ENCODE data around the gene ACOT8. TPM values are rescaled to one million over a fixed set of nuclear protein-coding genes. Genes with fewer than 3 reads are reported as not detected.

ACOT8 gene
- total RNA-seq, 1 experiment from 2014 or later, result 19.5 TPM

DNA sequence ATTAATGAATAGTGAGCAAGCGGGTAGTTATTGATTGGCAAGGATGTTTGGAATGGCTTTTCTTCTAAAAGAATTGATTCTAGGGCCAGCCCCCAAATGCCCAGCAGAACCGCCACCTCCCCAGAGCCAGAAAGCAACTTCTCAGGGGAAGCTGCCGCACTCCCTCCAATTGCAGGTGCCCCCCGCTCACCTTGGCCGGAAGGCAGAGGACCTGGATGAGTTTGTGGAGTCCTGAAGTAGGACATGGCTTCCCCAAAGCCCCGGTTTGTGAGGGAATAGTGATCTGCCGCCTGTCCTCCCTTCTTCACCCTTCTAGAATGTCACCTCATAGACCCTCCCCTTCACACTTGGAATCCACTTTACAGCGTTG lies 30.1 kb upstream of the ACOT8 start, which contains the start of gene SPATA25:
Gene SPATA25 (minus strand): TSS at position 277 of the 370 bp plus-strand sequence. CDS start 32 bp downstream, at position 245.
- CTCF ChIA-PET, result no interaction called here
- POLR2A ChIA-PET, result interaction anchor here (6.0 kb wide), 1 partner anchor 30 kb away, joined by 24 read pairs; the partner anchor contains the start of genes ACOT8 and ZSWIM3
- TF ChIP-seq, protein P1, sequence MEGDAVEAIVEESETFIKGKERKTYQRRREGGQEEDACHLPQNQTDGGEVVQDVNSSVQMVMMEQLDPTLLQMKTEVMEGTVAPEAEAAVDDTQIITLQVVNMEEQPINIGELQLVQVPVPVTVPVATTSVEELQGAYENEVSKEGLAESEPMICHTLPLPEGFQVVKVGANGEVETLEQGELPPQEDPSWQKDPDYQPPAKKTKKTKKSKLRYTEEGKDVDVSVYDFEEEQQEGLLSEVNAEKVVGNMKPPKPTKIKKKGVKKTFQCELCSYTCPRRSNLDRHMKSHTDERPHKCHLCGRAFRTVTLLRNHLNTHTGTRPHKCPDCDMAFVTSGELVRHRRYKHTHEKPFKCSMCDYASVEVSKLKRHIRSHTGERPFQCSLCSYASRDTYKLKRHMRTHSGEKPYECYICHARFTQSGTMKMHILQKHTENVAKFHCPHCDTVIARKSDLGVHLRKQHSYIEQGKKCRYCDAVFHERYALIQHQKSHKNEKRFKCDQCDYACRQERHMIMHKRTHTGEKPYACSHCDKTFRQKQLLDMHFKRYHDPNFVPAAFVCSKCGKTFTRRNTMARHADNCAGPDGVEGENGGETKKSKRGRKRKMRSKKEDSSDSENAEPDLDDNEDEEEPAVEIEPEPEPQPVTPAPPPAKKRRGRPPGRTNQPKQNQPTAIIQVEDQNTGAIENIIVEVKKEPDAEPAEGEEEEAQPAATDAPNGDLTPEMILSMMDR (IDR thresholded peaks at IDR 0.05; ENCODE audit: unreplicated experiment), result no peak
- Mint-ChIP-seq H3K4me1 (ENCODE audit: insufficient read depth, unreplicated experiment) (peaks cover 13% of the 10 kb centered on the region), H3K27me3 (ENCODE audit: insufficient read depth, unreplicated experiment) (no peaks in the 10 kb centered on the region), H3K9me3 (ENCODE audit: unreplicated experiment) (no peaks in the 10 kb centered on the region), H3K36me3 (ENCODE audit: insufficient read depth, unreplicated experiment) (peaks cover 11% of the 10 kb centered on the region), H3K27ac (ENCODE audit: low read depth, unreplicated experiment) (peak within 1 kb of the TSS; percentile 42), H3K4me3 (ENCODE audit: unreplicated experiment) (no peak within 1 kb of the TSS)
- no TSS peak for BruUV-seq (replicated peaks)
- no peak for DNase-seq (ENCODE audit: unreplicated experiment)
- intact Hi-C loops (cut with micrococcal nuclease), result loop anchor here (10.0 kb wide), 1 partner anchor 53 kb away; the partner anchor contains the start of gene SNX21

DNA sequence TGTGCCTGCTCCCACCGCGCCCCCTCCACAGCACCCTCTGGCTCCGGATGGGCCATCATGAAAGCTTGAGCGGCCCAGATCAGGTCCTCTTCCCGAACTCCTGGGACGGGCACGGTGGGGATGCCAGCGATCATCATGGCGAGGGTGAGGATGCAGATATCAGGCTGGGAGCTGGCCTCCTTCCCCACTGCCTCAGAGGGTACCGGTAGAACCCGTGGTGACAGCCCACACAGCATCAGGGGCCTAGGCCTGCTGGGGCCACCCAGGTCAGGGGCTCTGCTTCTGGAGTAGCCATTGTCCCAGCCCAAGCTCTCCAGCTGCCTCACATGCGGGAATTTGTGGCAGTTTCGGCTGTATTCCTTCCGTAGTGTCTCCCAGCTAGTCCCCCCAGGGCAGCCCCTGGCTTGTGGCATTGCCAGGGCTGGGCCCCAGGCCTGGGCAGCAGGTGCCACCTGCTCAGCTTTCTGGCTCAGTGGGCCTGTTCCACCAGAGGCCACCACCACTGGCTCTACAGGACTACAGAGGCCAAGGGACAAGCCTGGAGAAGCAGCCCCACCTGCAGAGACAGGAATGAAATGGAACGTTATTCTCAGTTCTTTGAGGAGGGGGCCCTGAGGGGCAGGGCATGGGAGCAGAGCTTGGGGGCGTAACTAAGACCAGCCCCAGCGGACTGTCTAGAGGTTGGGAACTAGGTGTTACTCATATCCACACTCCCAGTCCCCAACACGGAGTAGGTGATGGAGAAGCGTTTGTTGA lies 29.6 kb upstream of the ACOT8 start:
- ChIA-PET POLR2A (interaction anchor here (0.8 to 6.0 kb wide), 2 partner anchors 30 to 63 kb away, joined by 3 to 24 read pairs; partner anchors contain the start of genes ACOT8 and ZSWIM3), CTCF (no interaction called here)
- no peak for DNase-seq (ENCODE audit: unreplicated experiment)
- Mint-ChIP-seq H3K27ac (ENCODE audit: low read depth, unreplicated experiment) (peak overlapping the region; percentile 42), H3K4me3 (ENCODE audit: unreplicated experiment) (no peak overlapping the region), H3K4me1 (ENCODE audit: insufficient read depth, unreplicated experiment) (peaks cover 13% of the 10 kb centered on the region), H3K9me3 (ENCODE audit: unreplicated experiment) (no peaks in the 10 kb centered on the region), H3K36me3 (ENCODE audit: insufficient read depth, unreplicated experiment) (peaks cover 11% of the 10 kb centered on the region), H3K27me3 (ENCODE audit: insufficient read depth, unreplicated experiment) (no peaks in the 10 kb centered on the region)
- intact Hi-C loops (cut with micrococcal nuclease), result loop anchor here (10.0 kb wide), 1 partner anchor 52 kb away; the partner anchor contains the start of gene SNX21
- no TSS peak for BruUV-seq (replicated peaks)
- TF ChIP-seq, protein P1 (IDR thresholded peaks at IDR 0.05; ENCODE audit: unreplicated experiment), result no peak

DNA sequence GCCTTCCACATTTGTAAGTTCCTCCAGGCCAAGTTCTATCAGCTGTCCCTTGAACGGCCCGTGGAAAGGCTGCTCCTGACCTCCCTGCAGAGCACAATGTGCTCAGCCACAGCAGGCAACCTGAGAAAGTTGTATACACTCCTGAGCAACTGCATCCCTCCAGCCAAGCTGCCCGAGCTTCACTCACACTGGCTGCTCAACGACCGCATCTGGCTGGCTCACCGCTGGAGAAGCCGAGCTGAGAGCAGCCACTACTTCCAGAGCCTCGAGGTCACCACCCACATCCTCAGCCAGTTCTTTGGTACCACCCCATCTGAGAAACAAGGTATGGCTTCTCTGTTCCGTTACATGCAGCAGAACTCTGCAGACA lies 25.9 kb upstream of the ACOT8 start:
- BruUV-seq (replicated peaks), result no TSS peak
- no peak overlapping the region for H3K4me3 Mint-ChIP-seq (ENCODE audit: unreplicated experiment)
- peaks cover 11% of the 10 kb centered on the region for H3K36me3 Mint-ChIP-seq (ENCODE audit: insufficient read depth, unreplicated experiment)
- H3K27ac Mint-ChIP-seq (ENCODE audit: low read depth, unreplicated experiment), result no peak overlapping the region
- ChIA-PET CTCF (interaction anchor here (1.0 to 2.7 kb wide), 5 partner anchors 16 to 104 kb away, joined by 3 to 12 read pairs (median 4); no protein-coding TSS in a partner anchor), POLR2A (interaction anchor here (3.2 to 4.8 kb wide), 4 partner anchors 9 to 52 kb away, joined by 27 to 74 read pairs (median 40); partner anchors contain the start of genes ACOT8, CTSA, NEURL2 and PCIF1)
- intact Hi-C loops (cut with micrococcal nuclease), result loop anchor here (10.0 kb wide), 1 partner anchor 48 kb away; the partner anchor contains the start of gene SNX21
- no peak for DNase-seq (ENCODE audit: unreplicated experiment)
- H3K27me3 Mint-ChIP-seq (ENCODE audit: insufficient read depth, unreplicated experiment), result no peaks in the 10 kb centered on the region
- H3K4me1 Mint-ChIP-seq (ENCODE audit: insufficient read depth, unreplicated experiment), result peaks cover 21% of the 10 kb centered on the region
- no peaks in the 10 kb centered on the region for H3K9me3 Mint-ChIP-seq (ENCODE audit: unreplicated experiment)
- TF ChIP-seq, protein P1 (IDR thresholded peaks at IDR 0.05; ENCODE audit: unreplicated experiment), result no peak

DNA sequence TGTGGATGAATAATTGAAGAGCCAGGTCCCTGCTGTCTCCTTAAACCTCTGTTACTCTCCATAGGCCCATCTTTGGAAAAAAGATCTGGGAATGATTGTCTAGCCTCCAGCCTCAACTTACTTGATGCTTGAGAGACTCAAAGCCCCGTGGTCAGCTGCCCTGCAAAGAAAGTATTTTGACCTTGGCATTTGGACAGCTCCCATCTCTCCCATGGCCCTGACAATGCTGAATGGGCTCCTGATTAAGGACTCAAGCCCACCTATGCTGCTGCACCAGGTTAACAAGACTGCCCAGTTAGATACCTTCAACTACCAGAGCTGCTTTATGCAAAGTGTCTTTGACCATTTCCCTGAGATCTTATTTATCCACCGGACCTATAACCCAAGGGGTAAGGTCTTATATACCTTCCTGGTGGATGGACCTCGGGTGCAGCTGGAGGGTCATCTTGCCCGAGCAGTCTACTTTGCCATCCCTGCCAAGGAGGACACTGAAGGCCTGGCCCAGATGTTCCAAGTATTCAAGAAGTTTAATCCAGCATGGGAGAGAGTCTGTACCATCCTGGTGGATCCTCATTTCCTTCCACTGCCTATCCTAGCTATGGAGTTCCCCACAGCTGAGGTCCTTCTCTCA lies 25.4 kb upstream of the ACOT8 start:
- no peak overlapping the region for H3K27ac Mint-ChIP-seq (ENCODE audit: low read depth, unreplicated experiment)
- H3K4me3 Mint-ChIP-seq (ENCODE audit: unreplicated experiment), result peak overlapping the region; percentile 97
- TF ChIP-seq, protein P1 (IDR thresholded peaks at IDR 0.05; ENCODE audit: unreplicated experiment), result no peak
- H3K27me3 Mint-ChIP-seq (ENCODE audit: insufficient read depth, unreplicated experiment), result no peaks in the 10 kb centered on the region
- BruUV-seq (replicated peaks), result no TSS peak
- ChIA-PET POLR2A (interaction anchor here (1.3 to 4.8 kb wide), 8 partner anchors 9 to 83 kb away, joined by 3 to 74 read pairs (median 27); partner anchors contain the start of genes ACOT8, CTSA, NEURL2 and PCIF1), CTCF (interaction anchor here (0.6 to 3.0 kb wide), 8 partner anchors 9 to 105 kb away, joined by 3 to 15 read pairs (median 5); partner anchors contain the start of genes CTSA and NEURL2)
- peaks cover 11% of the 10 kb centered on the region for H3K36me3 Mint-ChIP-seq (ENCODE audit: insufficient read depth, unreplicated experiment)
- intact Hi-C loops (cut with micrococcal nuclease), result loop anchor here (10.0 kb wide), 1 partner anchor 48 kb away; the partner anchor contains the start of gene SNX21
- no peaks in the 10 kb centered on the region for H3K9me3 Mint-ChIP-seq (ENCODE audit: unreplicated experiment)
- H3K4me1 Mint-ChIP-seq (ENCODE audit: insufficient read depth, unreplicated experiment), result peaks cover 21% of the 10 kb centered on the region
- no peak for DNase-seq (ENCODE audit: unreplicated experiment)

Measured in MCF 10A (cell line).